Right lobe of liver (tissue), 6 donors: Measurements from ENCODE around the gene CACNB4. TPM values are rescaled to one million over a fixed set of nuclear protein-coding genes. Genes with fewer than 3 reads are reported as not detected.
A peak's percentile ranks its signal among the peaks of the same experiment; 100 is the strongest.
"Not testable (repeated sequence)": the region's sequence is repeated elsewhere in the genome, so short reads cannot be mapped to it uniquely, and the experiment has no call there.

Experiments used
- ATAC-seq, 4 donors: fragments of 200-7000 bp; cut with Tn5 transposase; one replicate each; pipeline ENCODE4 v1.9.1; 2020; ENCODE audit warnings: mild to moderate bottlenecking in 4 of 4, moderate library complexity in 4 of 4
- DNase-seq, 3 donors: peaks; one replicate each; pipeline ENCODE4 v3.0.0-alpha.2; 2020
- H3K27ac ChIP-seq, 3 donors: fragments of 200-600 bp; one replicate each; pipeline ENCODE4 v1.8.0; 2022
- H3K27me3 ChIP-seq, 2 donors: fragments of 200-600 bp; one replicate each; pipeline ENCODE4 v1.8.0; 2022
- H3K36me3 ChIP-seq, 4 donors: fragments of 200-600 bp; sonication (generic) in 1 of 4; one replicate each; pipeline versions ENCODE4 v1.5.1 to v1.8.0; 2017 to 2022; ENCODE audit warnings: control low read depth in 1 of 4
- H3K4me1 ChIP-seq, 4 donors: fragments of 200-600 bp; sonication (generic) in 1 of 4; one replicate each; pipeline versions ENCODE4 v1.5.1 to v1.8.0; 2017 to 2022; ENCODE audit warnings: control low read depth in 1 of 4
- H3K4me3 ChIP-seq, 3 donors: fragments of 200-600 bp; one replicate each; pipeline ENCODE4 v1.8.0; 2022
- H3K9me3 ChIP-seq, 4 donors: fragments of 200-600 bp; sonication (generic) in 1 of 4; one replicate each; pipeline versions ENCODE4 v1.5.1 to v1.8.0; 2017 to 2022; ENCODE audit warnings: control low read depth in 1 of 4
- POLR2A ChIP-seq: fragments of 450-650 bp; IDR thresholded peaks from one replicate; pipeline ENCODE4 v1.6.1; 2017; ENCODE audit warnings: antibody characterized with exemption, mild to moderate bottlenecking
- WGBS: methylation state at CpG from one replicate; pipeline ENCODE4 v1.1.6; 2018; ENCODE audit warnings: low coverage, low lambda C conversion rate; ENCODE audit not compliant: insufficient coverage; ENCODE audit errors: missing lambda C conversion rate; 5-methylcytosine and 5-hydroxymethylcytosine counted together
- intact Hi-C, 2 donors: fragments of 100-400 bp; cut with DNase I; formaldehyde crosslinking; loops; one replicate each; pipeline versions ENCODE4 v1.11.2 to v1.14.1; 2022
- total RNA-seq, 6 experiments: library from RNA; depleted of rRNA in 2 of 6; stranded (reverse); fragments of >200 nt in 2 of 6; fragmentation: NEBNext Ultra II Directional in 3 of 6; extraction: Animal tissue kit (Norgen Biotek cat#: 25700) in 3 of 6; gene quantifications; one replicate each; pipeline versions ENCODE4 v1.1.0 to v1.2.4, GENCODE V29; 2016 to 2023
- TF ChIP-seq, protein P1 (sequence below), 4 donors: fragments of 200-600 bp in 3 of 4; fragments of 450-650 bp in 1 of 4; IDR thresholded peaks; one replicate each; pipeline versions ENCODE4 v1.5.1 to v1.8.0; 2016 to 2022; ENCODE audit warnings: antibody characterized with exemption in 4 of 4, mild to moderate bottlenecking in 2 of 4
- donor health status: DM: no; HTN: yes; CAD: no.
- donor health status: DM: no; HTN: no; CAD: no.
- donor health status: DM: no; HTN: no; CAD: no.
- donor health status: DM: no; HTN: yes; CAD: no.
- donor health status: DM: no; HTN: yes; CAD: no.

Gene CACNB4
- total RNA-seq, 6 experiments from 2014 or later: 0.06 to 0.49 (median 0.25) TPM

DNA sequence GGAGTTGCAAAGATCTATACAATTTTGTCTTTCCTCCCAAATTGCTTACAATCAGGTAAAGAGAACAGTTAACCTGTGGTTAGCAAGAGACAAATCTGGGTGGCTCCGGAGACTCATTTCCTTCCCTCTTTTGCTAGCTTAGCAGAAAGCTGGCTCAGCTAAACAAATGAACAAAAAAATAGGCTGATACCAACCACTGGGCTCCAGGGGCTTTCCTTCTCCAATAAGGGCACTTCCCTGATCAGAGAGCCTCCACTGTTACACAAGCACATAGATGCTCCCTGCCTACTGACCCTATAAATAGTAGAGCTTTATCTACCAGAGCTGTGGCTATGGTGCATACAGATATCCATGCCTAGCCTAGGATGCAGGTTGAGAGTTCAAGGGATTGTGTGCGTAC is 180.5 kb downstream of the CACNB4 start:
- Histone ChIP-seq H3K4me3 (no peak overlapping the region), H3K4me1 (no peaks in the 10 kb centered on the region), H3K27ac (no peak overlapping the region), H3K9me3 (no peaks in the 10 kb centered on the region), H3K27me3 (no peaks in the 10 kb centered on the region), H3K36me3 (no peaks in the 10 kb centered on the region)
- no peak for TF ChIP-seq POLR2A
- TF ChIP-seq, protein P1, sequence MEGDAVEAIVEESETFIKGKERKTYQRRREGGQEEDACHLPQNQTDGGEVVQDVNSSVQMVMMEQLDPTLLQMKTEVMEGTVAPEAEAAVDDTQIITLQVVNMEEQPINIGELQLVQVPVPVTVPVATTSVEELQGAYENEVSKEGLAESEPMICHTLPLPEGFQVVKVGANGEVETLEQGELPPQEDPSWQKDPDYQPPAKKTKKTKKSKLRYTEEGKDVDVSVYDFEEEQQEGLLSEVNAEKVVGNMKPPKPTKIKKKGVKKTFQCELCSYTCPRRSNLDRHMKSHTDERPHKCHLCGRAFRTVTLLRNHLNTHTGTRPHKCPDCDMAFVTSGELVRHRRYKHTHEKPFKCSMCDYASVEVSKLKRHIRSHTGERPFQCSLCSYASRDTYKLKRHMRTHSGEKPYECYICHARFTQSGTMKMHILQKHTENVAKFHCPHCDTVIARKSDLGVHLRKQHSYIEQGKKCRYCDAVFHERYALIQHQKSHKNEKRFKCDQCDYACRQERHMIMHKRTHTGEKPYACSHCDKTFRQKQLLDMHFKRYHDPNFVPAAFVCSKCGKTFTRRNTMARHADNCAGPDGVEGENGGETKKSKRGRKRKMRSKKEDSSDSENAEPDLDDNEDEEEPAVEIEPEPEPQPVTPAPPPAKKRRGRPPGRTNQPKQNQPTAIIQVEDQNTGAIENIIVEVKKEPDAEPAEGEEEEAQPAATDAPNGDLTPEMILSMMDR (IDR thresholded peaks at IDR 0.05): no peak
- 44% methylated on average over 2 of the region's 2 CpGs for WGBS
- intact Hi-C loops: no loop called here
- no peak for DNase-seq
- peak; percentile 49 to 67 (median 60) for ATAC-seq

DNA sequence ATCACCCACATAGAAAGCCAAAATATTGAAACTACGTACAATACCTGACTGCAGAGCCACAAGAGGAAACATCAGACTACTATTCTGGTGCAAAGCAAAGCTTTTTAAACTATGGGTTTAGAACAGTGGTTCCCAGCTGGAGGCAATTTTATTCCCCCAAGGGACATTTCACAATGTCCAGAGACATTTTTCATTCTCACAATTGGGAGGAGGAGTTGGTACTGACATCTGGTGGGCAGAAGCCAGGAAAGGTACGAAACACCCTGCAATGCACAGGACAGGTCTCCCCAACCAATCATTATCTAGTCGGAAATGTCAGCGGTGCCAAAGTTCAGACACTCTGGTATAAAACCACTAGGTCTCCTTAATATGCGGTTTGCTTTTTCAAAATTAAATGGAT is 182.2 kb downstream of the CACNB4 start:
- no peaks in the 10 kb centered on the region for H3K27me3 ChIP-seq
- no peaks in the 10 kb centered on the region for H3K36me3 ChIP-seq
- intact Hi-C loops: no loop called here
- no peak overlapping the region for H3K27ac ChIP-seq
- no peak for TF ChIP-seq POLR2A
- TF ChIP-seq, protein P1 (IDR thresholded peaks at IDR 0.05): no peak
- no peaks in the 10 kb centered on the region for H3K9me3 ChIP-seq
- ATAC-seq: no peak
- WGBS: 65% methylated on average over 5 of the region's 5 CpGs
- no peaks in the 10 kb centered on the region for H3K4me1 ChIP-seq
- H3K4me3 ChIP-seq: no peak overlapping the region
- DNase-seq: no peak

DNA sequence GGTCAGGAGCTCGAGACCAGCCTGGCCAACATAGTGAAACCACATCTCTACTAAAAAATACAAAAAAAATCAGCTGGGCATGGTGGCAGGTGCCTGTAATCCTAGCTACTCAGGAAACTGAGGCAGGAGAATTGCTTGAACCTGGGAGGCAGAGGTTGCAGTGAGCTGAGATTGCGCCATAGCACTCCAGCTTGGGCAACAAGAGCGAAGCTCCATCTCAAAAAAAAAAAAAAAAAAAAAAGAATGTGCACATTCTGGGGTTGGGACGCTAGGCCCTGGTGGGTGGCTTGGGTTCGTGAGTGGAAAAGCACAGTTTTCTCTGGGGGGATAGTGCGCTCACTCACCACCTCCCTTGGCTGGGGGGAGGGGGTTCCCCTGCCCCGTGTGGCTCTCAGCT is 183.2 kb downstream of the CACNB4 start:
- DNase-seq, H3K4me3 ChIP-seq, H3K27ac ChIP-seq, H3K27me3 ChIP-seq, H3K36me3 ChIP-seq, ATAC-seq, H3K4me1 ChIP-seq, H3K9me3 ChIP-seq, intact Hi-C loops: not testable (repeated sequence)
- WGBS: 71% methylated on average over 3 of the region's 7 CpGs

DNA sequence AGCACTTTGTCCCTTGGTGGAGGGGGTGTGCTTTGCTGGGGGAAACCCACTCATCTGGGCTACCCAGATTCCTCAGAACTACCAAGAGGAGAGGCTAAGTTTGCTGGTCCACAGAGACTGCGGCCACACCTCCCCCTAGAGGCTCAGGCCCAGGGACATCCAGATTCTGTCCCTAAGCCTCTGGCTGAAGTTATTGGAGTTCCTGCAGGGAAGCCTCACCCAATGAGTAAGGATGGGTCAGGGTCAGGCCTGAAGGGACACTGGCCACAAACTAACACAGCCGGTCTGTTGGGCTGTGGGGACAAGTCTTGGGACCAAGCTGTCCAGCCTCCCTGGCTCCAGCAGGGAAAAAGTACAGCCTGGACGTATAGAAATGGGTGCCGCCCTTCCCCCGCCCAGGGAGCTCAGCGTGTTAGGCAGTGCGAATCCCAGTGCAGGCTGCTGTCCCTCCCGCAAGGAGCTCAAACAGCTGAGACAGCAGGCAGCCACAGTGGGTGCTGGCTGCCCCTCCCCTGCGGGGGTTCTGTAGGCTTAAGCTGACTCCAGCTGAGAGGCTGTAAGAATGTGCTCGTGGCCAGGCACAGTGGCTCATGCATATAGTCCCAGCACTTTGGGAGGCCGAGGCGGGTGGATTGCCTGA is 183.7 kb downstream of the CACNB4 start:
- ATAC-seq (peak in 2 of 4 donors; percentile 19 to 49), DNase-seq (no peak)
- H3K36me3 ChIP-seq: no peaks in the 10 kb centered on the region
- no peak overlapping the region for H3K27ac ChIP-seq
- no peaks in the 10 kb centered on the region for H3K27me3 ChIP-seq
- H3K4me3 ChIP-seq: no peak overlapping the region
- H3K4me1 ChIP-seq: no peaks in the 10 kb centered on the region
- 75% methylated on average over 4 of the region's 12 CpGs for WGBS
- TF ChIP-seq, protein P1 (IDR thresholded peaks at IDR 0.05): no peak
- TF ChIP-seq POLR2A: no peak
- intact Hi-C loops: no loop called here
- no peaks in the 10 kb centered on the region for H3K9me3 ChIP-seq

DNA sequence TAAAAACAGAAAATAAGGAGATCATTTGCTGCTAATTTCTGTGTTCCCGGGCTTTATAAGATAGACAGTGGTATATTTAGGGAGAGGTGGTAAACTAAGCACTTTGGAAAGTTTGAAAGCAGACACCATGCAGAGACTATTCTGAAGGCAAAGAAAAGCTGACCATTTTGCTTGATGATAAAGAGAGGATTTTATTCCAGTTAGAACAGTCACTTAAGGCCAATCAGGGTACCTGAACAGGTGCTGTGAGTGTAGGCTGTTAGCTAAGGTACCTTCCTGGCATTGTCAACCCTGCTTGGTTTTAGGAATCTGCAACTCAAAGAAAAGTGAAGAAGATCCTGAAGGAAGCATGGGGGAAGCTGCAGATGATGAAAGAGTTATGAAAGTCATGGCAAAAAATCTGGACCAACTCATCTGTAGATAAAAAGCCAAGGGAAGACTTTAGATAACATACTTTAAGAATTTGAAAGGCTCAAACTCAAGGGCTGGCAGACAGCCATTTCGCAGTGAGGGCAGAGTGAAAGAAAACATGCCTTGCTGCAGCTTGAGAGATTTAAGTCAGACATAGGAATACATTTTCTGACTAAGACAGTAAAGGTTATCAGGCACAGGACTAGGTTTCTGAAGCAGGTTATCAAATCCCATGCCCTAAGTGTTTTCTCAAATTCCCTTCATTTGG is 190.5 kb downstream of the CACNB4 start:
- WGBS: 80% methylated on average over 2 of the region's 2 CpGs
- H3K27me3 ChIP-seq: no peaks in the 10 kb centered on the region
- no peaks in the 10 kb centered on the region for H3K4me1 ChIP-seq
- no peaks in the 10 kb centered on the region for H3K9me3 ChIP-seq
- TF ChIP-seq, protein P1 (IDR thresholded peaks at IDR 0.05): no peak
- no peak for TF ChIP-seq POLR2A
- intact Hi-C loops: no loop called here
- no peaks in the 10 kb centered on the region for H3K36me3 ChIP-seq
- H3K4me3 ChIP-seq: no peak overlapping the region
- no peak overlapping the region for H3K27ac ChIP-seq
- ATAC-seq: no peak
- no peak for DNase-seq
